Liver (tissue), 9 donors: ENCODE results near the gene FAM186B. TPM values are rescaled to one million over a fixed set of nuclear protein-coding genes. Genes with fewer than 3 reads are reported as not detected.

Experiments used
- DNase-seq: peaks from one replicate; pipeline ENCODE4 v3.0.0-alpha.2; 2017; ENCODE audit warnings: low spot score
- H3K27ac ChIP-seq, 2 donors: one replicate each; pipeline ENCODE4 v1.7.0; 2013; ENCODE audit warnings: inconsistent platforms in 2 of 2, low read length in 2 of 2, control low read depth in 1 of 2, low read depth in 1 of 2, mild to moderate bottlenecking in 1 of 2
- H3K27me3 ChIP-seq, 4 donors: one replicate each; pipeline versions ENCODE4 v1.6.1 to v1.7.0; 2013; ENCODE audit warnings: low read length in 3 of 4, inconsistent platforms in 1 of 4, mild to moderate bottlenecking in 1 of 4, moderate library complexity in 1 of 4; ENCODE audit not compliant: control insufficient read depth in 4 of 4, insufficient read depth in 4 of 4
- H3K36me3 ChIP-seq, 4 donors: one replicate each; pipeline versions ENCODE4 v1.6.1 to v1.7.0; 2013; ENCODE audit warnings: low read length in 3 of 4, mild to moderate bottlenecking in 3 of 4, low read depth in 1 of 4, moderate library complexity in 1 of 4; ENCODE audit not compliant: control insufficient read depth in 4 of 4, insufficient read depth in 3 of 4
- H3K4me1 ChIP-seq, 4 donors: one replicate each; pipeline versions ENCODE4 v1.6.1 to v1.7.0; 2013; ENCODE audit warnings: low read length in 3 of 4, mild to moderate bottlenecking in 3 of 4, moderate library complexity in 1 of 4; ENCODE audit not compliant: control insufficient read depth in 4 of 4, insufficient read depth in 4 of 4
- H3K4me3 ChIP-seq, 3 donors: one replicate each; pipeline versions ENCODE4 v1.6.1 to v1.7.0; 2013; ENCODE audit warnings: low read length in 3 of 3, control low read depth in 1 of 3, low read depth in 1 of 3, mild to moderate bottlenecking in 1 of 3
- H3K9ac ChIP-seq, 2 donors: one replicate each; pipeline ENCODE4 v1.7.0; 2013; ENCODE audit warnings: low read length in 2 of 2, mild to moderate bottlenecking in 2 of 2, moderate library complexity in 2 of 2, control low read depth in 1 of 2, low read depth in 1 of 2
- H3K9me3 ChIP-seq, 4 donors: one replicate each; pipeline versions ENCODE4 v1.6.1 to v1.7.0; 2013; ENCODE audit warnings: low read length in 3 of 4; ENCODE audit not compliant: control insufficient read depth in 4 of 4
- FOXA2 ChIP-seq: IDR thresholded peaks from 2 replicates; pipeline ENCODE4 v1.6.1; 2016; ENCODE audit warnings: antibody characterized with exemption
- HNF4A ChIP-seq, 2 donors: conservative IDR thresholded peaks; 2 replicates each; pipeline ENCODE4 v1.6.1; 2016; ENCODE audit warnings: antibody characterized with exemption in 2 of 2, mild to moderate bottlenecking in 2 of 2
- HNF4G ChIP-seq: IDR thresholded peaks from 2 replicates; pipeline ENCODE4 v1.6.1; 2016; ENCODE audit warnings: antibody characterized with exemption
- JUND ChIP-seq, 2 donors: IDR thresholded peaks; 2 replicates each; pipeline ENCODE4 v1.6.1; 2016; ENCODE audit warnings: antibody characterized with exemption in 2 of 2
- NR2F2 ChIP-seq: IDR thresholded peaks from 2 replicates; pipeline ENCODE4 v1.6.1; 2016; ENCODE audit warnings: antibody characterized with exemption
- RAD21 ChIP-seq, 2 donors: IDR thresholded peaks; 2 replicates each; pipeline ENCODE4 v1.6.1; 2016; ENCODE audit warnings: antibody characterized with exemption in 2 of 2, mild to moderate bottlenecking in 2 of 2
- RXRA ChIP-seq, 2 donors: IDR thresholded peaks; 2 replicates each; pipeline ENCODE4 v1.6.1; 2017 to 2018; ENCODE audit warnings: antibody characterized with exemption in 2 of 2, mild to moderate bottlenecking in 1 of 2
- SP1 ChIP-seq: IDR thresholded peaks from 2 replicates; pipeline ENCODE4 v1.6.1; 2018; ENCODE audit warnings: antibody characterized with exemption, mild to moderate bottlenecking
- TAF1 ChIP-seq: conservative IDR thresholded peaks from 2 replicates; pipeline ENCODE4 v1.6.1; 2016; ENCODE audit warnings: antibody characterized with exemption, mild to moderate bottlenecking
- YY1 ChIP-seq: IDR thresholded peaks from 2 replicates; pipeline ENCODE4 v1.6.1; 2016; ENCODE audit warnings: antibody characterized with exemption, mild to moderate bottlenecking
- WGBS: extraction: QIAGEN DNeasy Blood & Tissue Kit; methylation state at CpG from one replicate; pipeline ENCODE4 v1.1.7; 2013; 5-methylcytosine and 5-hydroxymethylcytosine counted together
- polyA plus RNA-seq, 2 donors: library from polyadenylated mRNA; stranded (reverse) in 1 of 2; unstranded in 1 of 2; fragments of 200-250 nt in 1 of 2; fragments of >200 nt in 1 of 2; fragmentation: Nextera tagmentation in 1 of 2; extraction: Ambion mirVana in 1 of 2; gene quantifications; one replicate each; pipeline versions ENCODE4 v1.2.1 to v1.2.3, GENCODE V29; 2013 to 2015
- total RNA-seq, 2 donors: library from RNA; depleted of rRNA; stranded (reverse); fragments of >200 nt; gene quantifications; one replicate each; pipeline ENCODE4 v1.2.3, GENCODE V29; 2014
- TF ChIP-seq, protein P1 (sequence below): IDR thresholded peaks from 2 replicates; pipeline ENCODE4 v1.6.1; 2016; ENCODE audit warnings: antibody characterized with exemption
- TF ChIP-seq, protein P2 (sequence below): IDR thresholded peaks from 2 replicates; pipeline ENCODE4 v1.6.1; 2016; ENCODE audit warnings: antibody characterized with exemption
- TF ChIP-seq, protein P3 (sequence below): fragments of 150-350 bp; IDR thresholded peaks from 2 replicates; pipeline ENCODE4 v1.5.1; 2017; ENCODE audit warnings: improper control_type of control experiment, low read depth, low read length; ENCODE audit not compliant: missing input control
- TF ChIP-seq, protein P4 (sequence below): IDR thresholded peaks from 2 replicates; pipeline ENCODE4 v1.6.1; 2016; ENCODE audit warnings: antibody characterized with exemption, mild to moderate bottlenecking
- donor health status: healthy.
- donor health status: healthy.
- donor health status: healthy.
- donor health status: healthy.
- donor health status: healthy.

The FAM186B gene
- total and polyA plus RNA-seq, 4 donors, result 0.19 to 0.84 (median 0.42) TPM

DNA sequence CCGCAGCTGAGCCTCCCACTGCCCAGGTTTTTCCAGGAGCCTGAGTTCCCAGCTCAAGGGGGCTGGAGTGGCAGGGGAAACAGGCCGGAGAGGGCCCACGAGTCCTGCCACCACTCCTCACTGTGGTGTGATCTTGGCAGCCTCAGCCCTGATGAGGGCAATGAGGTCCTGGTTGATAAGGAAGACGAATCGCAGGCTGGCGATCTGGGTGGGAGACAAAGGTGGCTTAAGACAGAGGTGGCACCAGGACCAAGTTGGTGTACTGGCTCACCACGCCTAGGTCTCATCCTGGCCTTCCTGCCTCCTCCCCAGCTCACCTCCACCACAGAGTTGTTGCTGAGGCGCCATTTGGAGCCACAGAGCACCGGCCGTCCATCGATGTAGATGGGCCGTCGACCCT lies 46.9 kb downstream of the FAM186B start:
- peaks cover 18 to 56% (median 41%) of the 10 kb centered on the region in 4 donors for H3K36me3 ChIP-seq
- no peak overlapping the region for H3K4me3 ChIP-seq
- H3K9me3 ChIP-seq, result no peaks in the 10 kb centered on the region
- no peak overlapping the region for H3K27ac ChIP-seq
- no peak for TF ChIP-seq FOXA2
- 96% methylated on average over 13 of the region's 13 CpGs for whole genome bisulfite sequencing
- no peak for DNase-seq
- no peaks in the 10 kb centered on the region for H3K27me3 ChIP-seq
- no peak overlapping the region for H3K9ac ChIP-seq
- H3K4me1 ChIP-seq, result peaks cover 0 to 20% (median 9%) of the 10 kb centered on the region in 4 donors

DNA sequence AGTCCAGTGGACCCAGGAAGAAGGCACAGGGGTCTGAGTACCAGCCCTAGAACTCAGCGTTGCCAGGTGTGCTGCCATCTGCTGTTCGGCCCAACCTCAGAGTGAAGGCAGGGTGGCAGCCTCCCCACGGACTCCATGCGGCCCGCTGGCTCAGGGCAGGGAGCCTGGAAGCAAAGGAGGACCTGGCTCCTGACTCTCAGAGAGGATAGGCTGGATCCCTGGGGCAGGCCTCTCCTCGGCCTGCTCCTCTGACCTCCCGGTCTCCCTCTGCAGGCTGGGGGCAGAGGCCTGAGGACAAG lies 47.6 kb downstream of the FAM186B start:
- H3K4me3 ChIP-seq, result no peak overlapping the region
- peaks cover 0 to 20% (median 9%) of the 10 kb centered on the region in 4 donors for H3K4me1 ChIP-seq
- H3K27me3 ChIP-seq, result no peaks in the 10 kb centered on the region
- H3K27ac ChIP-seq, result no peak overlapping the region
- 86% methylated on average over 7 of the region's 7 CpGs for WGBS
- H3K9me3 ChIP-seq, result no peaks in the 10 kb centered on the region
- no peak overlapping the region for H3K9ac ChIP-seq
- H3K36me3 ChIP-seq, result peaks cover 14 to 49% (median 34%) of the 10 kb centered on the region in 4 donors
- DNase-seq, result no peak
- TF ChIP-seq, protein P1, sequence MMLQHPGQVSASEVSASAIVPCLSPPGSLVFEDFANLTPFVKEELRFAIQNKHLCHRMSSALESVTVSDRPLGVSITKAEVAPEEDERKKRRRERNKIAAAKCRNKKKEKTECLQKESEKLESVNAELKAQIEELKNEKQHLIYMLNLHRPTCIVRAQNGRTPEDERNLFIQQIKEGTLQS, result no peak

DNA sequence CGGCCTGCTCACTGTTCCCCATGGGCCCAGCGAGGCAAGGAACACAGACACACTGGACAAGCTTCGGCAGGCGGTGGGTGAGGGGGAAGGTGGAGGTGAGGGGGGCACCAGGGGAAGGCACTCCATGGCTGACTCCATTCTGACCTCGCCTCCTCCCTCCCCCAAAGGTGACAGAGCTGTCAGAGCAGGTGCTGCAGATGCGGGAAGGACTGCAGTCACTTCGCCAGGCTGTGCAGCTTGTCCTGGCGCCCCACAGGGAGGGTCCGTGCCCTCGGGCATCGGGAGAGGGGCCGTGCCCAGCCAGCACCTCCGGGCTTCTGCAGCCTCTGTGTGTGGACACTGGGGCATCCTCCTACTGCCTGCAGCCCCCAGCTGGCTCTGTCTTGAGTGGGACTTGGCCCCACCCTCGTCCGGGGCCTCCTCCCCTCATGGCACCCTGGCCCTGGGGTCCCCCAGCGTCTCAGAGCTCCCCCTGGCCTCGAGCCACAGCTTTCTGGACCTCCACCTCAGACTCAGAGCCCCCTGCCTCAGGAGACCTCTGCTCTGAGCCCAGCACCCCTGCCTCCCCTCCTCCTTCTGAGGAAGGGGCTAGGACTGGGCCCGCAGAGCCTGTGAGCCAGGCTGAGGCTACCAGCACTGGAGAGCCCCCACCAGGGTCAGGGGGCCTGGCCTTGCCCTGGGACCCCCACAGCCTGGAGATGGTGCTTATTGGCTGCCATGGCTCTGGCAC lies 48.1 kb downstream of the FAM186B start:
- Histone ChIP-seq H3K36me3 (peaks cover 13 to 44% (median 29%) of the 10 kb centered on the region in 4 donors), H3K27ac (no peak overlapping the region), H3K9me3 (no peaks in the 10 kb centered on the region), H3K9ac (no peak overlapping the region), H3K4me1 (peaks cover 0 to 25% (median 11%) of the 10 kb centered on the region in 4 donors), H3K27me3 (no peaks in the 10 kb centered on the region), H3K4me3 (no peak overlapping the region)
- TF ChIP-seq, protein P2, sequence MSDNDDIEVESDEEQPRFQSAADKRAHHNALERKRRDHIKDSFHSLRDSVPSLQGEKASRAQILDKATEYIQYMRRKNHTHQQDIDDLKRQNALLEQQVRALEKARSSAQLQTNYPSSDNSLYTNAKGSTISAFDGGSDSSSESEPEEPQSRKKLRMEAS, result no peak
- TF ChIP-seq HNF4G, result no peak
- TF ChIP-seq, protein P3, sequence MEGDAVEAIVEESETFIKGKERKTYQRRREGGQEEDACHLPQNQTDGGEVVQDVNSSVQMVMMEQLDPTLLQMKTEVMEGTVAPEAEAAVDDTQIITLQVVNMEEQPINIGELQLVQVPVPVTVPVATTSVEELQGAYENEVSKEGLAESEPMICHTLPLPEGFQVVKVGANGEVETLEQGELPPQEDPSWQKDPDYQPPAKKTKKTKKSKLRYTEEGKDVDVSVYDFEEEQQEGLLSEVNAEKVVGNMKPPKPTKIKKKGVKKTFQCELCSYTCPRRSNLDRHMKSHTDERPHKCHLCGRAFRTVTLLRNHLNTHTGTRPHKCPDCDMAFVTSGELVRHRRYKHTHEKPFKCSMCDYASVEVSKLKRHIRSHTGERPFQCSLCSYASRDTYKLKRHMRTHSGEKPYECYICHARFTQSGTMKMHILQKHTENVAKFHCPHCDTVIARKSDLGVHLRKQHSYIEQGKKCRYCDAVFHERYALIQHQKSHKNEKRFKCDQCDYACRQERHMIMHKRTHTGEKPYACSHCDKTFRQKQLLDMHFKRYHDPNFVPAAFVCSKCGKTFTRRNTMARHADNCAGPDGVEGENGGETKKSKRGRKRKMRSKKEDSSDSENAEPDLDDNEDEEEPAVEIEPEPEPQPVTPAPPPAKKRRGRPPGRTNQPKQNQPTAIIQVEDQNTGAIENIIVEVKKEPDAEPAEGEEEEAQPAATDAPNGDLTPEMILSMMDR, result no peak
- no peak for TF ChIP-seq TAF1
- TF ChIP-seq, protein P1, result no peak
- TF ChIP-seq RXRA (IDR thresholded peaks at IDR 0.05), result no peak
- no peak for TF ChIP-seq JUND (IDR thresholded peaks at IDR 0.05)
- TF ChIP-seq SP1, result no peak
- no peak for TF ChIP-seq YY1
- no peak for TF ChIP-seq FOXA2
- no peak for TF ChIP-seq NR2F2
- no peak for TF ChIP-seq RAD21 (IDR thresholded peaks at IDR 0.05)
- no peak for TF ChIP-seq HNF4A (conservative IDR thresholded peaks at IDR 0.05)
- TF ChIP-seq, protein P4, sequence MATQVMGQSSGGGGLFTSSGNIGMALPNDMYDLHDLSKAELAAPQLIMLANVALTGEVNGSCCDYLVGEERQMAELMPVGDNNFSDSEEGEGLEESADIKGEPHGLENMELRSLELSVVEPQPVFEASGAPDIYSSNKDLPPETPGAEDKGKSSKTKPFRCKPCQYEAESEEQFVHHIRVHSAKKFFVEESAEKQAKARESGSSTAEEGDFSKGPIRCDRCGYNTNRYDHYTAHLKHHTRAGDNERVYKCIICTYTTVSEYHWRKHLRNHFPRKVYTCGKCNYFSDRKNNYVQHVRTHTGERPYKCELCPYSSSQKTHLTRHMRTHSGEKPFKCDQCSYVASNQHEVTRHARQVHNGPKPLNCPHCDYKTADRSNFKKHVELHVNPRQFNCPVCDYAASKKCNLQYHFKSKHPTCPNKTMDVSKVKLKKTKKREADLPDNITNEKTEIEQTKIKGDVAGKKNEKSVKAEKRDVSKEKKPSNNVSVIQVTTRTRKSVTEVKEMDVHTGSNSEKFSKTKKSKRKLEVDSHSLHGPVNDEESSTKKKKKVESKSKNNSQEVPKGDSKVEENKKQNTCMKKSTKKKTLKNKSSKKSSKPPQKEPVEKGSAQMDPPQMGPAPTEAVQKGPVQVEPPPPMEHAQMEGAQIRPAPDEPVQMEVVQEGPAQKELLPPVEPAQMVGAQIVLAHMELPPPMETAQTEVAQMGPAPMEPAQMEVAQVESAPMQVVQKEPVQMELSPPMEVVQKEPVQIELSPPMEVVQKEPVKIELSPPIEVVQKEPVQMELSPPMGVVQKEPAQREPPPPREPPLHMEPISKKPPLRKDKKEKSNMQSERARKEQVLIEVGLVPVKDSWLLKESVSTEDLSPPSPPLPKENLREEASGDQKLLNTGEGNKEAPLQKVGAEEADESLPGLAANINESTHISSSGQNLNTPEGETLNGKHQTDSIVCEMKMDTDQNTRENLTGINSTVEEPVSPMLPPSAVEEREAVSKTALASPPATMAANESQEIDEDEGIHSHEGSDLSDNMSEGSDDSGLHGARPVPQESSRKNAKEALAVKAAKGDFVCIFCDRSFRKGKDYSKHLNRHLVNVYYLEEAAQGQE, result no peak
- no peak for DNase-seq
- 94% methylated on average over 18 of the region's 18 CpGs for WGBS
